Stimulated activated effector memory CD8-positive, alpha-beta T cell treated with anti-CD3 and anti-CD28 coated beads, Interleukin-12 subunit alpha, Interleukin-12 subunit beta, amount 100 ng/mL, for 72 hours (primary cell): ENCODE results near the gene AIPL1.

Experiments
- ATAC-seq: fragments of 150-1000 bp; cut with Tn5 transposase; 2 replicates; pipeline ENCODE4 v1.10.0; 2021
- DNase-seq, 2 donors: peaks; one replicate each; pipeline ENCODE4 v3.0.0; 2021 to 2022; ENCODE audit warnings: low spot score in 2 of 2
- H3K27ac Mint-ChIP-seq: one replicate; pipeline ENCODE4 v1.8.0; 2022; ENCODE audit warnings: mild to moderate bottlenecking, mixed read lengths
- H3K36me3 Mint-ChIP-seq: one replicate; pipeline ENCODE4 v1.8.0; 2022; ENCODE audit warnings: mild to moderate bottlenecking, mixed read lengths
- H3K4me1 Mint-ChIP-seq: one replicate; pipeline ENCODE4 v1.8.0; 2022; ENCODE audit warnings: mixed read lengths
- H3K4me3 Mint-ChIP-seq: one replicate; pipeline ENCODE4 v1.8.0; 2022; ENCODE audit warnings: mild to moderate bottlenecking, mixed read lengths
- H3K9me3 Mint-ChIP-seq: one replicate; pipeline ENCODE4 v1.8.0; 2022; ENCODE audit warnings: mixed read lengths

Gene AIPL1

DNA sequence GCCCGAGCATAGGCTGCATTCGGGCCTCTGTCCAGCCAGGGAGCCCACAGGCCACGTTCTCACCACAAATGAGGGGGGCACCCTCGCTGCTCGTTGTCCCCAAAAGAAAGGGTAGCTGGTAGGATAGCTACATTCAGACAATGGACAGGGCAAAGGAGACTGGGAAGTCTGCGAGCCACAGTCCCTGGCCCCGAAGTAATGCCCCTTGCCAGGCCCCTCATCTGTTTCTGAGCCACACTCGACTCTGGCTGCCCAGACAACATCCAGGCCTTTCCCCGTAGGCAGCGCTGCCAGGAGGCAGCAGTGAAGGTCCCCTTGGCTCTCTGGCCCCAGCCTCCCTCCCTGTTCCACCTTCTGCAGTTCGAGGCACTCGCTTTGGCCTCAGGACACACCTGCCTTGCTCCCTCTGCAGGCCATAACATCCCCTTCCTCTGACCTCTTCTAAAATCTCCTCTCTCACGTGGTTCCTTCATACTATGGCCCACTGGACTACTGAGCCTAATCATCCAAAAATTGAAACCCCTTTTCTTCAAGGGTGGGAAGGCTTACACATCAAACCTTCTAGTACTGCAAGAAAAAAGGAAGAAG lies 12.2 kb downstream of the AIPL1 start:
- ATAC-seq (no peak), DNase-seq (no peak)
- H3K27ac Mint-ChIP-seq, result no peak overlapping the region
- peaks cover 6% of the 10 kb centered on the region for H3K36me3 Mint-ChIP-seq
- H3K9me3 Mint-ChIP-seq, result no peaks in the 10 kb centered on the region
- no peak overlapping the region for H3K4me3 Mint-ChIP-seq
- H3K4me1 Mint-ChIP-seq, result peaks cover 23% of the 10 kb centered on the region

DNA sequence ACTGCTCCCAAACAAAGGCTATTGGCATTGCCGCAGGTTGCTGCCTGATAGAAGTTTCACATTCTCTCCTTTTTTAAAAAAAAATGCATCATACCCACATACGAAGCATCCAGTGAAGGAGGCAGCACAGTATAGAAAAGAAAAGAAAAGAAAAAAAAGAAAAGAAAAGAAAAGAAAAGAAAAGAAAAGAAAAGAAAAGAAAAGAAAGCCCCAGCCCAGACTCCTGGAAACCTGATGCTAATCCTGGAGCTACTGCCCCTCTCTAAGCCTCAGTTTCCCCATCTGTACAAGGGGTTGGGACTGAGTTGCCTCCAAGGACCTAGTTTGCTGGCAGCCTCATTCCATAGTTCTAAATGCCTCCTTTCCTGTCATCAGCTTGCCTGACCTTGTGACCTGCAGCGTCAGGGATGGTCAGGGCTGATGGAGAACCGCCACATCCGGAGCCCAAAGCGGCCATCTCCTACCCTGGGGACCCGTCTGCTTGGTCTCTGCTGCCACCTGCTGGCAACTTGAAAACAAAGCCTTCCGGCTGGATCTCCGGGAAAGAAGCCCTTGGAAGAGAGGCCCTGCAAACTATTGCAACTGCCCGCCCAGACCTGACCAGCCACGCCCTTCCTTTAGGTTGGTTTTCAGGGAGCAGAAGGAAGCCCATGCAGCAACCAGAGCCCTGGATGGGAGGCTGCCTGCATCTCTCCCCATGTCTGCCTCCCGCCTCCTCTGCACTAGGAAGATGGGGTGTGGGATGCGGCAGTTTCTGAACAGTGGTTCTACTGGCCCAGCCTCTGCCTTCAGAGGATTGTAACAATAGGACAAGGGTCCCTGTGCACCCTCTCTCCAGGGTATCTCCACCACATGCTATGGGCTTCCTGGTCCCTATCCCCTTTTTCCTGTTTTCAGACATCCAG lies 13.0 kb downstream of the AIPL1 start:
- DNase-seq (peak; percentile 67 to 85), ATAC-seq (peak; percentile 76)
- Mint-ChIP-seq H3K9me3 (no peaks in the 10 kb centered on the region), H3K36me3 (no peaks in the 10 kb centered on the region), H3K4me1 (peaks cover 15% of the 10 kb centered on the region), H3K27ac (no peak overlapping the region), H3K4me3 (no peak overlapping the region)

DNA sequence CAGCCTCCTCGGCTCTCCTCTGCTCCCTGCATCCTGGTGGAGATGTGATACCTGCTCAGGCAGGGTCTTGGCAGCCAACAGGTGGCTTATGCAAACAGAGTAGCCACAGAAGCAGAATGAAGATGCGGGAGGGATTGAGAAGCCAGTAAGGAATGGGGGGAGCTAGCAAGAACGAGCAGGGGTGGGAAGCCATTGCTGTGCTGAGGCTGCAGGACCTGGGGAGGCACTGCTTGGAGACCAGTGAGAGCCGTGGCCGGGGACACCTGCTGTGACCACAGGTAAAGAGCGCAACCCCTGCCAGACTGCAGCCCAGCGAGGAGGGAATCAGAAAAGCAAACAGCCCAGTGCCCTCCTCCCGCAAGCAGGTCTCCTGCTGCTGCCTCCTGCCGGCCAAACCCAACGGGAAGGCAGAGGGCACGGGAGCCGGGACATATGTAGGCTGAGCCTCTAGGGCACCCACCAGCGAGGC lies 14.7 kb downstream of the AIPL1 start:
- H3K36me3 Mint-ChIP-seq, result no peaks in the 10 kb centered on the region
- no peak overlapping the region for H3K4me3 Mint-ChIP-seq
- ATAC-seq (peak; percentile 33), DNase-seq (no peak)
- H3K4me1 Mint-ChIP-seq, result peaks cover 10% of the 10 kb centered on the region
- no peak overlapping the region for H3K27ac Mint-ChIP-seq
- no peaks in the 10 kb centered on the region for H3K9me3 Mint-ChIP-seq

DNA sequence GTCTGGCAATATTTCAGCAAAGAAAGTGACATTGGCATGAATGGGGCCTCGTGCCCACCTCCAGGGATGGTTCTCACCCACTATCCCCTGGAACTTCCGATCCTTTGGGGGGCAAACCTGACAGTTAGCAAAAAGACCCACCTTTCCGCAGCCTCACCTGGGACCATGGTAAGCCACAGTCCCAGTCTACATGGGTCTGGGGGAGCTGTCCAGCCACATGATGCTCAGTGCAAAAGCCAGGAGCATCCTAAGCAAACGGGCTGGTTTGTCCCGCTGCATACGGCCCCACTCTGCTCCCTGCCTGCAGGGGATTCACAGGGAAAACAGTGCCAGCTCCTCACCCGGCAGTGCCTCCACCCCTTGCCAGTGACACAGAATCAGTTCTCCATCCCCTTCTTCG lies 19.3 kb downstream of the AIPL1 start:
- no peaks in the 10 kb centered on the region for H3K36me3 Mint-ChIP-seq
- ATAC-seq (no peak), DNase-seq (no peak)
- H3K4me1 Mint-ChIP-seq, result no peaks in the 10 kb centered on the region
- H3K9me3 Mint-ChIP-seq, result no peaks in the 10 kb centered on the region
- no peak overlapping the region for H3K27ac Mint-ChIP-seq
- no peak overlapping the region for H3K4me3 Mint-ChIP-seq

DNA sequence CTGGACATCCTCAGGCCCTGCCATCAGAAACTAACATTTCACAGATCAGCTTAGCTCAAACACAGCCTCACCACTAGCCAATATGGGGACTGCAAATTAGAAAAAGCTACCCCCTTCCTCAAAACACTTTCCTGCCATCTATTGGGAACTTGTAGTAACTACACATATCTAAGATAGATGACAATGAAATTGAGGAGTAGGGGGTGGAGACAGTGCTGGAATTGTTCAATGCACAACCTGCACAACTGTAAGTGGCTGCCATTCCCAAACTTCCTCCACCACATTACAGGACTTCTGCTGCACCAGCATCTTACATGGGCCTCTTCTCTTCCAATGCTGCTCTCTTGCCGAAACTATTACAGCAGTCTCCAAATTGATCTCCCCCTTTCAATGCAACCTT lies 21.9 kb downstream of the AIPL1 start:
- peak; percentile 55 for ATAC-seq
- no peaks in the 10 kb centered on the region for H3K36me3 Mint-ChIP-seq
- H3K9me3 Mint-ChIP-seq, result no peaks in the 10 kb centered on the region
- no peak for DNase-seq
- H3K27ac Mint-ChIP-seq, result no peak overlapping the region
- H3K4me3 Mint-ChIP-seq, result no peak overlapping the region
- no peaks in the 10 kb centered on the region for H3K4me1 Mint-ChIP-seq

GRCh38 chr17:6408735-6409134 lies 26.2 kb downstream of the AIPL1 start:
- DNase-seq, result no peak
- Mint-ChIP-seq H3K27ac (no peak overlapping the region), H3K36me3 (no peaks in the 10 kb centered on the region), H3K4me1 (no peaks in the 10 kb centered on the region), H3K4me3 (no peak overlapping the region), H3K9me3 (no peaks in the 10 kb centered on the region)
- ATAC-seq, result no peak

DNA sequence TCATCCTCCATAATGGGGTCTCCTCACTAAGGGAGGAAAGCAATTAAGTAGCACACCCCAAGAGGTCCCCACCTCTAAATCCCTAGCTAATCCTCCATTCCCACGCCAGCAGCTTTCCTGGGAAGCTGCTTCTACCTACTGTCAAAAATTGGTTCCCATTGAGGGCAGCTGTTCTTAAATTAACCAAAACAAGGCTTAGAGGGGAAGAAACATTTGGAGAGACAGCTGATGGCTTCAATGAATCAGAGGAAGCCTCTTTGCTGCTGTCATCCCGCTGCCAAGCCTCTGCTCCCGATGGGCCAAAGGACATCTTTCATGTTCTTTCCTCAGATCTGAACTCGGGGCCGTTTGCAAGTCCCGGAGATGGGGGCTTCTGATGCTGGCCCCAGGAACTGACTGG lies 26.6 kb downstream of the AIPL1 start:
- H3K36me3 Mint-ChIP-seq, result no peaks in the 10 kb centered on the region
- ATAC-seq, result no peak
- no peak overlapping the region for H3K4me3 Mint-ChIP-seq
- no peak for DNase-seq
- H3K9me3 Mint-ChIP-seq, result no peaks in the 10 kb centered on the region
- H3K4me1 Mint-ChIP-seq, result no peaks in the 10 kb centered on the region
- H3K27ac Mint-ChIP-seq, result no peak overlapping the region

DNA sequence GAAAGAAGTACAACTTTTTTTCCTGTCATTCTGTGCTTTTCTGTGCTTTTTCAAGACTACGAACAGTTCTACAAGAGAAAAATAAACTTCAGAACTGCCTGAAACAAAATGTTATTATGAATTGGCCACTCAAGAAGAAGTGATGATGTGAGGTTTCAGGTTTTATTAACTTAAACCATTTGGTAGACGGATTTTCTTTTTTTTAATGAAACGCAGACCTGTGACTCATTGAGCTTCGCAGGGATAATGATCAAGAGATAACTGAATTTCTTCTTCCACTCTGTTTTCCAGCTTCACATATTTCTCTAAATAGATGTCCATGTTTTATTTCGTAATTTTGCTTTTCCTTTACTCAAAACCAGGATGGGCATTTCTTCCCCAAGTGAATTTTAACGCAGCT lies 32.7 kb downstream of the AIPL1 start:
- no peak for ATAC-seq

DNA sequence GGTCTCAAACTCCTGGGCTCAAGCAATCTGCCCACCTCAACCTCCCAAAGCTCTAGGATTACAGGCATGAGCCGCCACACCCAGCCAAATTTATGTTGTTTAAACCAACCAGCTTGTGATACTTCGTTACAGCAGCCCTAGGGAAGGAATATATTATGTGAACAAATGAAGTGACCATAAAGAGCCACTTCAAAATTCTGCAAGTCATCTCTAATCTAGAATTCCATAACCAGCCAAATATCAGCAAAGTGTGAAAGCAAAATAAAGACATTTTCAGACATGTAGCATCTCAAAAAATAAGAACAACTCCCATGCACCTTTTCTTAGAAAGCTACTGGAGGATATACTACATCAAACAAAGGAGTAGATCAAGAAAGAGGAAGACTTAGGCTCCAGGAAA lies 36.0 kb downstream of the AIPL1 start:
- H3K4me3 Mint-ChIP-seq, result no peak overlapping the region
- H3K27ac Mint-ChIP-seq, result no peak overlapping the region
- DNase-seq (no peak), ATAC-seq (no peak)
- H3K36me3 Mint-ChIP-seq, result no peaks in the 10 kb centered on the region
- peaks cover 6% of the 10 kb centered on the region for H3K9me3 Mint-ChIP-seq
- no peaks in the 10 kb centered on the region for H3K4me1 Mint-ChIP-seq

More for the DNA sequence above, 32.7 kb downstream of the AIPL1 start:
- no peak overlapping the region for H3K4me3 Mint-ChIP-seq
- H3K9me3 Mint-ChIP-seq, result peaks cover 4% of the 10 kb centered on the region
- H3K36me3 Mint-ChIP-seq, result no peaks in the 10 kb centered on the region
- no peak for DNase-seq
- H3K27ac Mint-ChIP-seq, result no peak overlapping the region
- no peaks in the 10 kb centered on the region for H3K4me1 Mint-ChIP-seq

GRCh38 chr17:6394055-6394606 lies 40.8 kb downstream of the AIPL1 start:
- ATAC-seq (no peak), DNase-seq (no peak)
- Mint-ChIP-seq H3K4me1 (no peaks in the 10 kb centered on the region), H3K27ac (no peak overlapping the region), H3K9me3 (peaks cover 5% of the 10 kb centered on the region), H3K36me3 (no peaks in the 10 kb centered on the region), H3K4me3 (no peak overlapping the region)

- no peak for DNase-seq
- H3K4me3 Mint-ChIP-seq, result no peak overlapping the region
- H3K27ac Mint-ChIP-seq, result no peak overlapping the region
- no peaks in the 10 kb centered on the region for H3K36me3 Mint-ChIP-seq
- ATAC-seq, result no peak
- no peaks in the 10 kb centered on the region for H3K4me1 Mint-ChIP-seq
- peaks cover 3% of the 10 kb centered on the region for H3K9me3 Mint-ChIP-seq
Observed at GRCh38 chr17:6393351-6393952, 41.5 kb downstream of the AIPL1 start.

DNA sequence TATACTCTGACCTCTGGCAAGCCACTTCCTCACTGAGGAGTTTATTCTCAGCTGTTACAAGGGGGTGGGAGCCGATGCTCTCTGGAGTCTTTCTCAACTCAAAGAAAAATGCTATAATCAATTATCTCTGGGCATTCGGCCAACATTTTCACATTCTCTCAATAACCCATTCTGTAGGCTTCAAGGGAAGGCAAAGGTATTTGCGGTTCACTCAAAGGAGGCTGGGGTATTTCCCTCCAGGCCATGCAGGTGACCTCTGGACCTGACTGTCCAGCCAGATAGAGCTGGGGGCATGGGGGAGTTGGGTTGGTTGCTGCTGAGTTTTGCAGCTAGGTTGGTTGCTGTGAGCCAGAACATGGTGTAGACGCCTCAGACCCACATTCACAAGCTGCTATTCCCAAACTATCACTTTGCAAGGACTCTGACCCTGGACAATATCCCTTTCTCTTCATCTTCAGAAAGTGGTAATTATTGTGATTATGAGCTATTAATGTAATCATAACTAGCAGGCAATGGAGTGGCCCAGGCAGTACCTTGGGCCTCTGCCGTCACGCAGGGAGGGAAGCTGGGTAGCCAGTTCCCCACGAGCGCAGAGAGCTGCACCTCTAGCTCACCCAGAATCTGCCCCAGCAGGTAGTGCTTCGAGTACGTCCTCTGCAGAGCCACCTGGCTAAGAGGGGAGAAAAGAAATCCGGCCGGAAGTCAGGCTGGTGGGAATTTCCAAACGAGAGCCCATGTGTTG lies 42.1 kb downstream of the AIPL1 start:
- ATAC-seq (no peak), DNase-seq (no peak)
- peaks cover 3% of the 10 kb centered on the region for H3K9me3 Mint-ChIP-seq
- H3K36me3 Mint-ChIP-seq, result no peaks in the 10 kb centered on the region
- H3K27ac Mint-ChIP-seq, result no peak overlapping the region
- no peak overlapping the region for H3K4me3 Mint-ChIP-seq
- H3K4me1 Mint-ChIP-seq, result no peaks in the 10 kb centered on the region

DNA sequence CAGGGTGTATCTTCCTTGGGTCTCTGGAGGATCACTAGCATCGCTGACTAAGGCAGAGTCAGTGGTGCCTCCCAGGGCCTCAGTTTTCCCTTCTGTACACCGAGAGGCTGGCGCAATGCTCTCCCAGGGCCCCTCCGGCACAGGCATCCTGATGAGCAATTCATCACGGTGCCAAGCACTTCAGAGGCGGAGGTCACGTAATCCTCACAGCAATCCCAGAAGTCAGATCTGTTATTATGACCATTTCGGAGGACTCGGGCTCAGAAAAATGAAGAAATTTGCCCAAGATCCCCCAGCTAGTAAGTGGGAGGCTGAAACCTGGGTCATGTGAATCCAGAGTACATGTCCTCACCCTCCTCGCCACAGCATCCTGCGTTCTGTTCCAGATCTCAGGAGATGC lies 46.5 kb downstream of the AIPL1 start:
- no peak overlapping the region for H3K27ac Mint-ChIP-seq
- H3K36me3 Mint-ChIP-seq, result no peaks in the 10 kb centered on the region
- no peak for ATAC-seq
- no peaks in the 10 kb centered on the region for H3K9me3 Mint-ChIP-seq
- H3K4me3 Mint-ChIP-seq, result no peak overlapping the region
- no peak for DNase-seq
- H3K4me1 Mint-ChIP-seq, result no peaks in the 10 kb centered on the region

- no peaks in the 10 kb centered on the region for H3K9me3 Mint-ChIP-seq
- H3K27ac Mint-ChIP-seq, result no peak overlapping the region
Observed at GRCh38 chr17:6387858-6388257, 47.1 kb downstream of the AIPL1 start.

DNA sequence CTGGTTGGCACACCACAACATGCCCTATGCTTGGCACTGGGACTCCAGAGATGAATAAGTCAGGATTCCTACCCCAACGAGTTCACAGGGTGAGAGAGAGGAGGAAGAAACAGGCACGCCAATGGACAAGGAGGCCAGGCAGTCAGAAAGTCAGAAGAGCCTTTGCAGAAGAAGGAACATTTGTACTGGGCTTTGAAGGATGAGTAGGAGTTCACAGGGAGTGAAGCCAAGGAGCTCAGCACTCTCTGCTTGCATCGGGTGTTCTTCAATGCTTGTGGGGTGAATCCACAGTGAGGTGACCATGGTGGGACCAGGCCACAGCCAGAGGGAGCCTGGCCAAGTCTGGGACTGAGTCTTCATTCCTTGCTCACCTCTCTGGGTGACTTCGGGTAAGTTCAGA lies 47.5 kb downstream of the AIPL1 start:
- Mint-ChIP-seq H3K27ac (no peak overlapping the region), H3K36me3 (no peaks in the 10 kb centered on the region), H3K4me1 (no peaks in the 10 kb centered on the region), H3K9me3 (no peaks in the 10 kb centered on the region), H3K4me3 (no peak overlapping the region)
- DNase-seq (no peak), ATAC-seq (no peak)

More at GRCh38 chr17:6387858-6388257, 47.1 kb downstream of the AIPL1 start:
- DNase-seq (no peak), ATAC-seq (no peak)
- H3K4me3 Mint-ChIP-seq, result no peak overlapping the region
- no peaks in the 10 kb centered on the region for H3K36me3 Mint-ChIP-seq
- H3K4me1 Mint-ChIP-seq, result no peaks in the 10 kb centered on the region
